Ovary (tissue), 9 donors: ENCODE results near the gene RBBP8NL. TPM values are rescaled to one million over a fixed set of nuclear protein-coding genes. Genes with fewer than 3 reads are reported as not detected.

Source experiments
- DNase-seq, 5 donors: peaks; one replicate each; pipeline ENCODE4 v3.0.0-alpha.2; 2019 to 2020
- H3K27ac ChIP-seq, 2 donors: fragments of 200-600 bp; one replicate each; pipeline versions ENCODE4 v1.5.1 to v1.8.0; 2019 to 2022
- H3K27me3 ChIP-seq: fragments of 200-600 bp; one replicate; pipeline ENCODE4 v1.8.0; 2022
- H3K36me3 ChIP-seq: fragments of 200-600 bp; sonication (generic); one replicate; pipeline ENCODE4 v1.5.1; 2019
- H3K4me1 ChIP-seq: one replicate; pipeline ENCODE4 v1.8.1; 2013; ENCODE audit warnings: mild to moderate bottlenecking, moderate library complexity; ENCODE audit not compliant: insufficient read depth
- H3K4me3 ChIP-seq: fragments of 200-600 bp; sonication (generic); one replicate; pipeline ENCODE4 v1.5.1; 2017
- H3K9me3 ChIP-seq, 2 donors: fragments of 200-600 bp in 1 of 2; sonication (generic) in 1 of 2; one replicate each; pipeline versions ENCODE4 v1.5.1 to v1.8.1; 2013 to 2019; ENCODE audit warnings: mild to moderate bottlenecking in 1 of 2, moderate library complexity in 1 of 2
- CTCF ChIP-seq, 3 donors: fragments of 450-650 bp in 2 of 3; fragments of 200-600 bp in 1 of 3; IDR thresholded peaks; one replicate each; pipeline versions ENCODE4 v1.5.1 to v1.8.0; 2016 to 2022; ENCODE audit warnings: antibody characterized with exemption in 3 of 3, mild to moderate bottlenecking in 1 of 3
- EP300 ChIP-seq: sonication (generic); formaldehyde crosslinking; IDR thresholded peaks from one replicate; pipeline ENCODE4 v1.6.1; 2017; ENCODE audit warnings: antibody characterized with exemption
- POLR2A ChIP-seq: fragments of 450-650 bp; IDR thresholded peaks from one replicate; pipeline ENCODE4 v1.6.1; 2017; ENCODE audit warnings: antibody characterized with exemption, mild to moderate bottlenecking, moderate library complexity
- WGBS, 3 donors: extraction: QIAGEN DNeasy Blood & Tissue Kit in 1 of 3; methylation state at CpG; one replicate each; pipeline versions ENCODE4 v1.1.5 to v1.1.7; 2013 to 2017; 5-methylcytosine and 5-hydroxymethylcytosine counted together
- intact Hi-C, 4 donors: fragments of 100-400 bp; cut with DNase I; formaldehyde crosslinking; loops; one replicate each; pipeline versions ENCODE4 v1.11.0 to v1.15.1; 2022 to 2023
- polyA plus RNA-seq, 2 donors: library from polyadenylated mRNA; stranded (reverse); fragments of 200-250 nt in 1 of 2; fragments of 350-450 nt in 1 of 2; fragmentation: Illumina TruSeq in 1 of 2; extraction: RNeasy Lipid Tissue Mini Kit (QIAGEN cat#74804) in 1 of 2; gene quantifications; one replicate each; pipeline ENCODE4 v1.2.3, GENCODE V29; 2013 to 2014
- total RNA-seq, 7 donors: library from RNA; depleted of rRNA in 2 of 7; stranded (reverse); fragments of >200 nt in 2 of 7; fragmentation: NEBNext Ultra II Directional in 3 of 7; extraction: Animal tissue kit (Norgen Biotek cat#: 25700) in 3 of 7; gene quantifications; one replicate each; pipeline versions ENCODE4 v1.1.0 to v1.2.4, GENCODE V29; 2016 to 2023
- donor health status: DM: no; HTN: no; CAD: no; lungs with moderate emphysema.
- donor health status: DM: no; HTN: no; CAD: no.
- donor health status: Bipolar disorder and iron deficiency.
- donor health status: DM: yes; HTN: yes; CAD: no.
- donor health status: DM: no; HTN: no; CAD: no.
- donor health status: DM: yes; HTN: yes; CAD: no.

Gene RBBP8NL
- total and polyA plus RNA-seq, 9 donors = 0.32 to 0.46 TPM; not detected in 7

GRCh38 chr20:62424249-62425107, 2.9 kb downstream of the RBBP8NL start:
- intact Hi-C loops = loop anchor here in 1 of 4 donors (10.0 kb wide), 1 partner anchor 170 kb away; no protein-coding TSS in a partner anchor
- Histone ChIP-seq H3K36me3 (no peaks in the 10 kb centered on the region), H3K9me3 (no peaks in the 10 kb centered on the region), H3K4me1 (no peaks in the 10 kb centered on the region), H3K27me3 (no peaks in the 10 kb centered on the region), H3K4me3 (no peak overlapping the region), H3K27ac (no peak overlapping the region)
- TF ChIP-seq POLR2A (no peak), CTCF (IDR thresholded peaks at IDR 0.05) (no peak), EP300 (no peak)
- DNase-seq = no peak
- 47 to 57% (median 49%) methylated on average over 23 of the region's 23 CpGs for WGBS, 3 donors

GRCh38 chr20:62423326-62423706, 4.0 kb downstream of the RBBP8NL start:
- TF ChIP-seq CTCF (IDR thresholded peaks at IDR 0.05) = no peak
- TF ChIP-seq POLR2A = no peak
- no peak for TF ChIP-seq EP300
- no peaks in the 10 kb centered on the region for H3K9me3 ChIP-seq
- no peak for DNase-seq
- H3K36me3 ChIP-seq = no peaks in the 10 kb centered on the region
- H3K4me1 ChIP-seq = no peaks in the 10 kb centered on the region
- H3K27ac ChIP-seq = no peak overlapping the region
- intact Hi-C loops = loop anchor here in 1 of 4 donors (10.0 kb wide), 1 partner anchor 171 kb away; no protein-coding TSS in a partner anchor
- 16 to 29% (median 25%) methylated on average over 9 to 10 of the region's 10 CpGs for WGBS, 3 donors
- no peaks in the 10 kb centered on the region for H3K27me3 ChIP-seq
- H3K4me3 ChIP-seq = no peak overlapping the region

- Histone ChIP-seq H3K36me3 (no peaks in the 10 kb centered on the region), H3K27me3 (no peaks in the 10 kb centered on the region), H3K4me3 (no peak overlapping the region), H3K27ac (no peak overlapping the region), H3K4me1 (no peaks in the 10 kb centered on the region), H3K9me3 (no peaks in the 10 kb centered on the region)
- TF ChIP-seq CTCF (IDR thresholded peaks at IDR 0.05) (no peak), POLR2A (no peak), EP300 (no peak)
- intact Hi-C loops = loop anchor here in 1 of 4 donors (10.0 kb wide), 1 partner anchor 172 kb away; no protein-coding TSS in a partner anchor
- DNase-seq = no peak
- 79 to 86% (median 81%) methylated on average over 20 of the region's 20 CpGs for WGBS, 3 donors
Measured at GRCh38 chr20:62422636-62423325, 4.6 kb downstream of the RBBP8NL start.

- WGBS, 3 donors = 83 to 94% (median 88%) methylated on average over 6 of the region's 6 CpGs
- DNase-seq = no peak
- intact Hi-C loops = loop anchor here in 1 of 4 donors (10.0 kb wide), 1 partner anchor 173 kb away; no protein-coding TSS in a partner anchor
- Histone ChIP-seq H3K9me3 (no peaks in the 10 kb centered on the region), H3K27me3 (no peaks in the 10 kb centered on the region), H3K4me1 (no peaks in the 10 kb centered on the region), H3K4me3 (no peak overlapping the region), H3K36me3 (no peaks in the 10 kb centered on the region), H3K27ac (no peak overlapping the region)
- no peak for TF ChIP-seq CTCF (IDR thresholded peaks at IDR 0.05)
- no peak for TF ChIP-seq POLR2A
- TF ChIP-seq EP300 = no peak
Measured at GRCh38 chr20:62421716-62421990, 5.7 kb downstream of the RBBP8NL start.
